K562 (cell line): ENCODE results near the gene LRRC74B. TPM values are rescaled to one million over a fixed set of nuclear protein-coding genes. Genes with fewer than 3 reads are reported as not detected.

Experiments
- DMBX1 ChIP-seq: fragments of 250-450 bp; sonication (Bioruptor Pico); IDR thresholded peaks from 2 replicates; pipeline ENCODE4 v1.8.0; 2022; ENCODE audit warnings: inconsistent platforms, mild to moderate bottlenecking, moderate library complexity, borderline replicate concordance
- NRF1 ChIP-seq, 2 experiments: fragments of 450-650 bp; IDR thresholded peaks in 1 of 2; conservative IDR thresholded peaks in 1 of 2; 2 replicates each; pipeline ENCODE4 v1.6.1; 2014; ENCODE audit warnings: mild to moderate bottlenecking in 2 of 2
- polyA plus RNA-seq, 8 experiments: library from polyadenylated mRNA; depleted of rRNA in 4 of 8; stranded (reverse) in 5 of 8; unstranded in 3 of 8; fragments of >200 nt; fragmentation: Nextera tagmentation in 2 of 8; fragmentation: Illumina TruSeq in 1 of 8; extraction: Ambion mirVana in 2 of 8; extraction: Trizol in 1 of 8; gene quantifications; 2 replicates each; pipeline versions ENCODE4 v1.2.1 to v1.2.3, GENCODE V29; 2011 to 2014; ENCODE audit warnings: inconsistent platforms in 1 of 8, missing spikeins in 1 of 8
- total RNA-seq, 7 experiments: library from RNA; depleted of rRNA in 6 of 7; stranded (reverse); fragments of >200 nt in 6 of 7; fragmentation: Illumina TruSeq in 2 of 7; extraction: Trizol in 2 of 7; gene quantifications; 2 replicates each; pipeline versions ENCODE4 v1.2.1 to v1.2.3, GENCODE V29; 2011 to 2021; ENCODE audit warnings: low replicate concordance in 1 of 7
- TF ChIP-seq, protein P1 (sequence below): fragments of 200-600 bp; sonication (generic); IDR thresholded peaks from one replicate; pipeline ENCODE4 v1.6.1; 2012; ENCODE audit warnings: mild to moderate bottlenecking, low read depth, low read length, inconsistent platforms
- TF ChIP-seq, protein P2 (sequence below): fragments of 250-450 bp; sonication (Bioruptor Pico); IDR thresholded peaks from 2 replicates; pipeline ENCODE4 v1.4.0; 2020; ENCODE audit warnings: mild to moderate bottlenecking
- TF ChIP-seq, protein P3 (sequence below): fragments of 450-650 bp; IDR thresholded peaks from 2 replicates; pipeline ENCODE4 v1.6.1; 2016; ENCODE audit warnings: low read depth

Gene LRRC74B
- total and polyA plus RNA-seq, 9 of the 15 experiments (the other 6 are each of a cell fraction or from before 2014, with no cell fraction given) = not detected

DNA sequence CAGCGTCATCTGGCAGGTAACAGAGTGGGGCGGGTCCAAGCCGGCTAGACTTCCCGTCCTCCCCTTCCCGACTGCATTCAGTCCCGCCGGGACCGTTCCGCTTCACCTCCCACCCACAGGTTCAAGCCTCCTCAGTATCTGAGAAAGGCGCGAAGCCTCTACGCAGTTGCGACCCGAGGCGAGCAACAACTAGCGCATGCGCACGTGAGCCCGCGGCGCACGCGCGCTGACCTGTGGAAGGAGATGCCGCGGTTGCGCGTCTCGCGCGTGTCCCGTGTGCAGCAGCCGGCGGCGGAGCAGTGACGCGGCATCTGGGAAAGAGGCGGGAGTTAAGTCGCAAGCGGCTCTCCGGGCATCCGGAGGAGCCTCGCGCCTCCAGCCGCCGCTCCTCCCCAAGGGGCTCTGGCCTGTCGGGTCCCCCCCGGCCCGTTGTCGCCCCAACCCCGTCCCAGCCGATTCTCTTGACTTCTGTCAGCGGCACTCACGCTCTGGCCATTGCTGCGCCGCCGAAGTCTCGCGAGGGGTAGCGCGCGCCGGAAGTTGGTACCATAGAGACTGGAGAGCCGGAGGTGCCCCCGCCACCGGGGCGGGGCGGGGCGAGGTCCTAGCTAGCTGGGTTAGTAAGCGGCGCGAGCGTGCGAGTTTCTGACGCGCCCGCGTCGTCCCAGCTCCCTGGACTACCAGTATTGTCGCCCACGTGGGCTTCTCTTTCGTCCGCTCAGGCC is 44.0 kb upstream of the LRRC74B start, which contains the start of gene THAP7 (continued):
- TF ChIP-seq, protein P1, sequence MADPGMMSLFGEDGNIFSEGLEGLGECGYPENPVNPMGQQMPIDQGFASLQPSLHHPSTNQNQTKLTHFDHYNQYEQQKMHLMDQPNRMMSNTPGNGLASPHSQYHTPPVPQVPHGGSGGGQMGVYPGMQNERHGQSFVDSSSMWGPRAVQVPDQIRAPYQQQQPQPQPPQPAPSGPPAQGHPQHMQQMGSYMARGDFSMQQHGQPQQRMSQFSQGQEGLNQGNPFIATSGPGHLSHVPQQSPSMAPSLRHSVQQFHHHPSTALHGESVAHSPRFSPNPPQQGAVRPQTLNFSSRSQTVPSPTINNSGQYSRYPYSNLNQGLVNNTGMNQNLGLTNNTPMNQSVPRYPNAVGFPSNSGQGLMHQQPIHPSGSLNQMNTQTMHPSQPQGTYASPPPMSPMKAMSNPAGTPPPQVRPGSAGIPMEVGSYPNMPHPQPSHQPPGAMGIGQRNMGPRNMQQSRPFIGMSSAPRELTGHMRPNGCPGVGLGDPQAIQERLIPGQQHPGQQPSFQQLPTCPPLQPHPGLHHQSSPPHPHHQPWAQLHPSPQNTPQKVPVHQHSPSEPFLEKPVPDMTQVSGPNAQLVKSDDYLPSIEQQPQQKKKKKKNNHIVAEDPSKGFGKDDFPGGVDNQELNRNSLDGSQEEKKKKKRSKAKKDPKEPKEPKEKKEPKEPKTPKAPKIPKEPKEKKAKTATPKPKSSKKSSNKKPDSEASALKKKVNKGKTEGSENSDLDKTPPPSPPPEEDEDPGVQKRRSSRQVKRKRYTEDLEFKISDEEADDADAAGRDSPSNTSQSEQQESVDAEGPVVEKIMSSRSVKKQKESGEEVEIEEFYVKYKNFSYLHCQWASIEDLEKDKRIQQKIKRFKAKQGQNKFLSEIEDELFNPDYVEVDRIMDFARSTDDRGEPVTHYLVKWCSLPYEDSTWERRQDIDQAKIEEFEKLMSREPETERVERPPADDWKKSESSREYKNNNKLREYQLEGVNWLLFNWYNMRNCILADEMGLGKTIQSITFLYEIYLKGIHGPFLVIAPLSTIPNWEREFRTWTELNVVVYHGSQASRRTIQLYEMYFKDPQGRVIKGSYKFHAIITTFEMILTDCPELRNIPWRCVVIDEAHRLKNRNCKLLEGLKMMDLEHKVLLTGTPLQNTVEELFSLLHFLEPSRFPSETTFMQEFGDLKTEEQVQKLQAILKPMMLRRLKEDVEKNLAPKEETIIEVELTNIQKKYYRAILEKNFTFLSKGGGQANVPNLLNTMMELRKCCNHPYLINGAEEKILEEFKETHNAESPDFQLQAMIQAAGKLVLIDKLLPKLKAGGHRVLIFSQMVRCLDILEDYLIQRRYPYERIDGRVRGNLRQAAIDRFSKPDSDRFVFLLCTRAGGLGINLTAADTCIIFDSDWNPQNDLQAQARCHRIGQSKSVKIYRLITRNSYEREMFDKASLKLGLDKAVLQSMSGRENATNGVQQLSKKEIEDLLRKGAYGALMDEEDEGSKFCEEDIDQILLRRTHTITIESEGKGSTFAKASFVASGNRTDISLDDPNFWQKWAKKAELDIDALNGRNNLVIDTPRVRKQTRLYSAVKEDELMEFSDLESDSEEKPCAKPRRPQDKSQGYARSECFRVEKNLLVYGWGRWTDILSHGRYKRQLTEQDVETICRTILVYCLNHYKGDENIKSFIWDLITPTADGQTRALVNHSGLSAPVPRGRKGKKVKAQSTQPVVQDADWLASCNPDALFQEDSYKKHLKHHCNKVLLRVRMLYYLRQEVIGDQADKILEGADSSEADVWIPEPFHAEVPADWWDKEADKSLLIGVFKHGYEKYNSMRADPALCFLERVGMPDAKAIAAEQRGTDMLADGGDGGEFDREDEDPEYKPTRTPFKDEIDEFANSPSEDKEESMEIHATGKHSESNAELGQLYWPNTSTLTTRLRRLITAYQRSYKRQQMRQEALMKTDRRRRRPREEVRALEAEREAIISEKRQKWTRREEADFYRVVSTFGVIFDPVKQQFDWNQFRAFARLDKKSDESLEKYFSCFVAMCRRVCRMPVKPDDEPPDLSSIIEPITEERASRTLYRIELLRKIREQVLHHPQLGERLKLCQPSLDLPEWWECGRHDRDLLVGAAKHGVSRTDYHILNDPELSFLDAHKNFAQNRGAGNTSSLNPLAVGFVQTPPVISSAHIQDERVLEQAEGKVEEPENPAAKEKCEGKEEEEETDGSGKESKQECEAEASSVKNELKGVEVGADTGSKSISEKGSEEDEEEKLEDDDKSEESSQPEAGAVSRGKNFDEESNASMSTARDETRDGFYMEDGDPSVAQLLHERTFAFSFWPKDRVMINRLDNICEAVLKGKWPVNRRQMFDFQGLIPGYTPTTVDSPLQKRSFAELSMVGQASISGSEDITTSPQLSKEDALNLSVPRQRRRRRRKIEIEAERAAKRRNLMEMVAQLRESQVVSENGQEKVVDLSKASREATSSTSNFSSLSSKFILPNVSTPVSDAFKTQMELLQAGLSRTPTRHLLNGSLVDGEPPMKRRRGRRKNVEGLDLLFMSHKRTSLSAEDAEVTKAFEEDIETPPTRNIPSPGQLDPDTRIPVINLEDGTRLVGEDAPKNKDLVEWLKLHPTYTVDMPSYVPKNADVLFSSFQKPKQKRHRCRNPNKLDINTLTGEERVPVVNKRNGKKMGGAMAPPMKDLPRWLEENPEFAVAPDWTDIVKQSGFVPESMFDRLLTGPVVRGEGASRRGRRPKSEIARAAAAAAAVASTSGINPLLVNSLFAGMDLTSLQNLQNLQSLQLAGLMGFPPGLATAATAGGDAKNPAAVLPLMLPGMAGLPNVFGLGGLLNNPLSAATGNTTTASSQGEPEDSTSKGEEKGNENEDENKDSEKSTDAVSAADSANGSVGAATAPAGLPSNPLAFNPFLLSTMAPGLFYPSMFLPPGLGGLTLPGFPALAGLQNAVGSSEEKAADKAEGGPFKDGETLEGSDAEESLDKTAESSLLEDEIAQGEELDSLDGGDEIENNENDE = peak; percentile 66
- no peak for TF ChIP-seq NRF1 (conservative IDR thresholded peaks at IDR 0.05 in 1 of 2, IDR thresholded peaks at IDR 0.05 in 1 of 2)
- TF ChIP-seq DMBX1 (CRISPR knock-in tag) = peak; percentile 91
- TF ChIP-seq, protein P2, sequence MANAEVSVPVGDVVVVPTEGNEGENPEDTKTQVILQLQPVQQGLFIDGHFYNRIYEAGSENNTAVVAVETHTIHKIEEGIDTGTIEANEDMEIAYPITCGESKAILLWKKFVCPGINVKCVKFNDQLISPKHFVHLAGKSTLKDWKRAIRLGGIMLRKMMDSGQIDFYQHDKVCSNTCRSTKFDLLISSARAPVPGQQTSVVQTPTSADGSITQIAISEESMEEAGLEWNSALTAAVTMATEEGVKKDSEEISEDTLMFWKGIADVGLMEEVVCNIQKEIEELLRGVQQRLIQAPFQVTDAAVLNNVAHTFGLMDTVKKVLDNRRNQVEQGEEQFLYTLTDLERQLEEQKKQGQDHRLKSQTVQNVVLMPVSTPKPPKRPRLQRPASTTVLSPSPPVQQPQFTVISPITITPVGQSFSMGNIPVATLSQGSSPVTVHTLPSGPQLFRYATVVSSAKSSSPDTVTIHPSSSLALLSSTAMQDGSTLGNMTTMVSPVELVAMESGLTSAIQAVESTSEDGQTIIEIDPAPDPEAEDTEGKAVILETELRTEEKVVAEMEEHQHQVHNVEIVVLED (CRISPR knock-in tag) = peak; percentile 92
- TF ChIP-seq, protein P3, sequence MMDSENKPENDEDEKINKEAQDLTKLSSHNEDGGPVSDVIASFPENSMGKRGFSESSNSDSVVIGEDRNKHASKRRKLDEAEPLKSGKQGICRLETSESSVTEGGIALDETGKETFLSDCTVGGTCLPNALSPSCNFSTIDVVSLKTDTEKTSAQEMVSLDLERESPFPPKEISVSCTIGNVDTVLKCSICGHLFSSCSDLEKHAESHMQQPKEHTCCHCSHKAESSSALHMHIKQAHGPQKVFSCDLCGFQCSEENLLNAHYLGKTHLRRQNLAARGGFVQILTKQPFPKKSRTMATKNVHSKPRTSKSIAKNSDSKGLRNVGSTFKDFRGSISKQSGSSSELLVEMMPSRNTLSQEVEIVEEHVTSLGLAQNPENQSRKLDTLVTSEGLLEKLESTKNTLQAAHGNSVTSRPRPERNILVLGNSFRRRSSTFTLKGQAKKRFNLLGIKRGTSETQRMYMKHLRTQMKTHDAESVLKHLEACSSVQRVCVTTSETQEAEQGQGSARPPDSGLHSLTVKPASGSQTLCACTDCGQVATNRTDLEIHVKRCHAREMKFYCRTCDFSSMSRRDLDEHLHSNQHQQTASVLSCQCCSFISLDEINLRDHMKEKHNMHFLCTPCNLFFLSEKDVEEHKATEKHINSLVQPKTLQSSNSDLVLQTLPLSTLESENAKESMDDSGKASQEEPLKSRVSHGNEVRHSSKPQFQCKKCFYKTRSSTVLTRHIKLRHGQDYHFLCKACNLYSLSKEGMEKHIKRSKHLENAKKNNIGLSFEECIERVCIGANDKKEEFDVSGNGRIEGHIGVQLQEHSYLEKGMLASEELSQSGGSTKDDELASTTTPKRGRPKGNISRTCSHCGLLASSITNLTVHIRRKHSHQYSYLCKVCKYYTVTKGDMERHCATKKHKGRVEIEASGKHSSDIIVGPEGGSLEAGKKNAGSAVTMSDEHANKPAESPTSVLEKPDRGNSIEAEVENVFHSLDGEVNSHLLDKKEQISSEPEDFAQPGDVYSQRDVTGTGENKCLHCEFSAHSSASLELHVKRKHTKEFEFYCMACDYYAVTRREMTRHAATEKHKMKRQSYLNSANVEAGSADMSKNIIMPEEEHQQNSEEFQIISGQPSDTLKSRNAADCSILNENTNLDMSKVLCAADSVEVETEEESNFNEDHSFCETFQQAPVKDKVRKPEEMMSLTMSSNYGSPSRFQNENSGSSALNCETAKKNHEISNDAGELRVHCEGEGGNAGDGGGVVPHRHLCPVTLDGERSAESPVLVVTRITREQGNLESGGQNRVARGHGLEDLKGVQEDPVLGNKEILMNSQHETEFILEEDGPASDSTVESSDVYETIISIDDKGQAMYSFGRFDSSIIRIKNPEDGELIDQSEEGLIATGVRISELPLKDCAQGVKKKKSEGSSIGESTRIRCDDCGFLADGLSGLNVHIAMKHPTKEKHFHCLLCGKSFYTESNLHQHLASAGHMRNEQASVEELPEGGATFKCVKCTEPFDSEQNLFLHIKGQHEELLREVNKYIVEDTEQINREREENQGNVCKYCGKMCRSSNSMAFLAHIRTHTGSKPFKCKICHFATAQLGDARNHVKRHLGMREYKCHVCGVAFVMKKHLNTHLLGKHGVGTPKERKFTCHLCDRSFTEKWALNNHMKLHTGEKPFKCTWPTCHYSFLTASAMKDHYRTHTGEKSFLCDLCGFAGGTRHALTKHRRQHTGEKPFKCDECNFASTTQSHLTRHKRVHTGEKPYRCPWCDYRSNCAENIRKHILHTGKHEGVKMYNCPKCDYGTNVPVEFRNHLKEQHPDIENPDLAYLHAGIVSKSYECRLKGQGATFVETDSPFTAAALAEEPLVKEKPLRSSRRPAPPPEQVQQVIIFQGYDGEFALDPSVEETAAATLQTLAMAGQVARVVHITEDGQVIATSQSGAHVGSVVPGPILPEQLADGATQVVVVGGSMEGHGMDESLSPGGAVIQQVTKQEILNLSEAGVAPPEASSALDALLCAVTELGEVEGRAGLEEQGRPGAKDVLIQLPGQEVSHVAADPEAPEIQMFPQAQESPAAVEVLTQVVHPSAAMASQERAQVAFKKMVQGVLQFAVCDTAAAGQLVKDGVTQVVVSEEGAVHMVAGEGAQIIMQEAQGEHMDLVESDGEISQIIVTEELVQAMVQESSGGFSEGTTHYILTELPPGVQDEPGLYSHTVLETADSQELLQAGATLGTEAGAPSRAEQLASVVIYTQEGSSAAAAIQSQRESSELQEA = no peak
